GM20000 (cell line): ENCODE results near the gene RAB6A.

Experiments
- DNase-seq: peaks from one replicate; pipeline ENCODE4 v3.0.0; 2012; ENCODE audit warnings: low spot score
- CTCF ChIP-seq: IDR thresholded peaks from 2 replicates; pipeline ENCODE4 v1.5.1; 2012; ENCODE audit warnings: mild to moderate bottlenecking, control low read depth; ENCODE audit errors: extremely low read depth, missing control alignments

RAB6A gene

GRCh38 chr11:73760135-73760678 lies 667 bp downstream of the RAB6A start:
- no peak for TF ChIP-seq CTCF
- peak; percentile 45 for DNase-seq

GRCh38 chr11:73759610-73760134 lies 1.2 kb downstream of the RAB6A start:
- no peak for DNase-seq
- no peak for TF ChIP-seq CTCF

GRCh38 chr11:73758451-73758850 lies 2.4 kb downstream of the RAB6A start:
- TF ChIP-seq CTCF = no peak
- DNase-seq = no peak

- no peak for TF ChIP-seq CTCF
- DNase-seq = no peak
Measured at GRCh38 chr11:73757598-73757997, 3.3 kb downstream of the RAB6A start.

- DNase-seq = no peak
- TF ChIP-seq CTCF = no peak
Measured at GRCh38 chr11:73755670-73756069, 5.2 kb downstream of the RAB6A start.

GRCh38 chr11:73753938-73754337 lies 6.9 kb downstream of the RAB6A start:
- TF ChIP-seq CTCF = no peak
- no peak for DNase-seq

- DNase-seq = no peak
- no peak for TF ChIP-seq CTCF
Measured at GRCh38 chr11:73752903-73753302, 8.0 kb downstream of the RAB6A start.
